Measurements from ENCODE around the gene POLK.

DNA sequence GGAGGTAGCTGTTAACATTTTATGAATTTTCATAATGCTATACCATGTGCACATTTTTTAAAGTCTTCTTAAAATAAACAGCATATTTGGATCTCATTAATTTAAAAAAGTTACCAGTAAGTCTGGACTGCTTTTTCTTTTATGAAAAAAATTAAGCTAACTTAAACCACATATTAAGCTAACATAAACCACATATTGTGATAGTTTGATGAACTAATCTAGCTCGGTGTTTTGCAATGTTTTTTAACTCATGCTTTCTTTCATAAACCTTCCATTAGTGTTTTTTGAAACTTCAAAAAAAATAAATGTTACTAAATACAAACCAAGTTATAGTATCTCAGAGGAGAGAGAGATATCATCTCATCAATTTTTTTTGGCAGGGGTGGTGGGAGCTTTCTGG lies 26.5 kb downstream of the POLK start:
- TF ChIP-seq, protein P1, sequence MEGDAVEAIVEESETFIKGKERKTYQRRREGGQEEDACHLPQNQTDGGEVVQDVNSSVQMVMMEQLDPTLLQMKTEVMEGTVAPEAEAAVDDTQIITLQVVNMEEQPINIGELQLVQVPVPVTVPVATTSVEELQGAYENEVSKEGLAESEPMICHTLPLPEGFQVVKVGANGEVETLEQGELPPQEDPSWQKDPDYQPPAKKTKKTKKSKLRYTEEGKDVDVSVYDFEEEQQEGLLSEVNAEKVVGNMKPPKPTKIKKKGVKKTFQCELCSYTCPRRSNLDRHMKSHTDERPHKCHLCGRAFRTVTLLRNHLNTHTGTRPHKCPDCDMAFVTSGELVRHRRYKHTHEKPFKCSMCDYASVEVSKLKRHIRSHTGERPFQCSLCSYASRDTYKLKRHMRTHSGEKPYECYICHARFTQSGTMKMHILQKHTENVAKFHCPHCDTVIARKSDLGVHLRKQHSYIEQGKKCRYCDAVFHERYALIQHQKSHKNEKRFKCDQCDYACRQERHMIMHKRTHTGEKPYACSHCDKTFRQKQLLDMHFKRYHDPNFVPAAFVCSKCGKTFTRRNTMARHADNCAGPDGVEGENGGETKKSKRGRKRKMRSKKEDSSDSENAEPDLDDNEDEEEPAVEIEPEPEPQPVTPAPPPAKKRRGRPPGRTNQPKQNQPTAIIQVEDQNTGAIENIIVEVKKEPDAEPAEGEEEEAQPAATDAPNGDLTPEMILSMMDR (IDR thresholded peaks at IDR 0.05; ENCODE audit: insufficient read depth, low read depth, low read length), result no peak
- no peak for TF ChIP-seq EZH2 (IDR thresholded peaks at IDR 0.05; ENCODE audit: insufficient read depth, low read length)

Data from astrocyte (in vitro differentiated cells and primary cell).